ENCODE data around the gene SYNGAP1.

SYNGAP1 gene

DNA sequence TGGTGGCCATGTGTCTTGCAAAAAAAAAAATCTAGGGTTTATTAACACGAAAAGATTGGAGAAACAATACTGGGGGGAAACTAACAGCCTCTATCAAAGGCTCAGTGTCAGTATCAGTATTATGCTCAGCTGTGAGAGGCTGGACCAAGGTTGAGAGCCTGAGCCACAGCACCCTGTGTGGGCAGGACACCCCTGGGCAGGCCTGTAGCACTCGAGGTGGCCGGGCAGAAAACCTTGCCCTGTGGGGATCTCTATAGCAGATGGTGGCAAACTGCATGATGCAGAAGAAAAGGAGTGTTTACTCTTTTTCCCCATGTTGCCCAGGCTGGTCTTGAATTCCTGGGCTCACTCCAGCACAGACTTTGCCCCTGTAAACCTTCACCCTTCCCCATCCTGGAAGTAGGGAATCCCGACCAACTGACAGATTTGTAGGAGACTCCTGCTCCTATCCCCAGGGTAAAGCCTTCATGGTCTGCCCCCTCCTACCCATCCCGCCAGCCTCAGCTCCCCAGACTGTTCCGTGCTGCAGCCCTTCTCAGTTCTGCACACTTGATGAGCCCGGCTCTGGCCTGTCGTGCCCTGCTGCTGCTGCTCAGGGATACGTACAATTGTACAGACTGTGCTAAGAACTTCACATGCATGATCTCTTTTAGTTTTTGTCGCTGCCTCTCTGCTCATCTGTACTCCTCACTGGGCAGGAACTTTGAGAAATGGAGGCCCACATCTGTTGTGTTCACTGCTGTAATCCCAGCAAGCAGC lies 36.3 kb upstream of the SYNGAP1 start:
- H3K9ac ChIP-seq: no peak overlapping the region
- no peak overlapping the region for H3K4me2 ChIP-seq
- H3K27ac ChIP-seq: no peak overlapping the region
- H3K4me3 ChIP-seq (IDR thresholded peaks at IDR 0.05; ENCODE audit: insufficient read depth, low read depth, low read length): no peak overlapping the region
- no peaks in the 10 kb centered on the region for H3K27me3 ChIP-seq (ENCODE audit: insufficient read depth, low read depth)
- no peaks in the 10 kb centered on the region for H3K79me2 ChIP-seq (ENCODE audit: insufficient read depth, low read depth)
- no peaks in the 10 kb centered on the region for H3K36me3 ChIP-seq (ENCODE audit: insufficient read depth)
- no peak overlapping the region for H2AFZ ChIP-seq (ENCODE audit: low read depth)
- TF ChIP-seq, protein P1, sequence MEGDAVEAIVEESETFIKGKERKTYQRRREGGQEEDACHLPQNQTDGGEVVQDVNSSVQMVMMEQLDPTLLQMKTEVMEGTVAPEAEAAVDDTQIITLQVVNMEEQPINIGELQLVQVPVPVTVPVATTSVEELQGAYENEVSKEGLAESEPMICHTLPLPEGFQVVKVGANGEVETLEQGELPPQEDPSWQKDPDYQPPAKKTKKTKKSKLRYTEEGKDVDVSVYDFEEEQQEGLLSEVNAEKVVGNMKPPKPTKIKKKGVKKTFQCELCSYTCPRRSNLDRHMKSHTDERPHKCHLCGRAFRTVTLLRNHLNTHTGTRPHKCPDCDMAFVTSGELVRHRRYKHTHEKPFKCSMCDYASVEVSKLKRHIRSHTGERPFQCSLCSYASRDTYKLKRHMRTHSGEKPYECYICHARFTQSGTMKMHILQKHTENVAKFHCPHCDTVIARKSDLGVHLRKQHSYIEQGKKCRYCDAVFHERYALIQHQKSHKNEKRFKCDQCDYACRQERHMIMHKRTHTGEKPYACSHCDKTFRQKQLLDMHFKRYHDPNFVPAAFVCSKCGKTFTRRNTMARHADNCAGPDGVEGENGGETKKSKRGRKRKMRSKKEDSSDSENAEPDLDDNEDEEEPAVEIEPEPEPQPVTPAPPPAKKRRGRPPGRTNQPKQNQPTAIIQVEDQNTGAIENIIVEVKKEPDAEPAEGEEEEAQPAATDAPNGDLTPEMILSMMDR (conservative IDR thresholded peaks at IDR 0.05; ENCODE audit: low read depth, low read length): no peak
- H3K4me1 ChIP-seq (ENCODE audit: low read depth, poor library complexity, severe bottlenecking): no peaks in the 10 kb centered on the region
- no peaks in the 10 kb centered on the region for H4K20me1 ChIP-seq (ENCODE audit: insufficient read depth)

DNA sequence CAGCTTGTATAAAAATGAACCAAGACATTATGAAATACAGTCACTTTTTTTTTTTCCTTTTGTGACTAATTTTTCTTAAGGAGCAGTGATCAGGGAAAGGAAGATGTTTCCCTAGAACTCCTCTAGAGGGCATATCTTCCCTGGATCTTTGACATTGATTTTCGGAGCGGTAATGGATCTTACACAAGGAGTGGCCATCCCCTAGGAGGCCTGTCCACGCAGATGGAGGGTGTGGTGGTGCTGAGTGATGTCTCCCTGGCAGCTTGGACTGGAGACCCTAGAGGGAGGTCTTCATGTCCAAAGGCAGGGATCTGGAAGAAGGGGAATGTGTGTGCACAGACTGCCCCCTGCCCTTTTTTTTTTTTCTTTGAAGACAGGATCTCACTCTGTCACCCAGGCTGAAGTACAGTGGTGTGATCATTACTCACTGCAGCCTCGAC lies 35.3 kb upstream of the SYNGAP1 start:
- Histone ChIP-seq H4K20me1 (ENCODE audit: insufficient read depth) (no peaks in the 10 kb centered on the region), H3K27me3 (ENCODE audit: insufficient read depth, low read depth) (no peaks in the 10 kb centered on the region), H3K4me3 (IDR thresholded peaks at IDR 0.05; ENCODE audit: insufficient read depth, low read depth, low read length) (no peak overlapping the region), H3K27ac (no peak overlapping the region), H3K79me2 (ENCODE audit: insufficient read depth, low read depth) (no peaks in the 10 kb centered on the region), H3K4me2 (no peak overlapping the region), H3K4me1 (ENCODE audit: low read depth, poor library complexity, severe bottlenecking) (no peaks in the 10 kb centered on the region), H2AFZ (ENCODE audit: low read depth) (no peak overlapping the region), H3K9ac (no peak overlapping the region), H3K36me3 (ENCODE audit: insufficient read depth) (no peaks in the 10 kb centered on the region)
- TF ChIP-seq, protein P1 (conservative IDR thresholded peaks at IDR 0.05; ENCODE audit: low read depth, low read length): no peak

DNA sequence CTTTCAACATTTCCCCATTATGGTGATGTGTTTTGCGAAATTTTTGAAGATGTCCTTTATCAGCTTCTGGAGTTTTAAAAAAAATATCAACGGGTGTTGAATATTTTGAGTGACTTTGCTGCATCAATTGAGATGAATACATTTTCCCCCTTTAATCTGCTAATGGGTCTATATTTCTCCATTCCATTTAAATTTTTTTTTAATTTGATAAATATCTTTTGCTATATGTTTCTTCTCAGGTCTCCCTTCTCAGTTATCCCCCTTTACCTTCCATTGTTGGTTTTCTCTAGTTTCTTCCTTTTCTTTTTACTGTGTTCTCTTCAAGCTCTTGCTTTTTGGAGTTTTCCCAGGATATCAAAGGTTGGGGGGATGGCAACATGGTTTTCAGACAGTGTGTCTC lies 29.7 kb upstream of the SYNGAP1 start:
- peaks cover 34% of the 10 kb centered on the region for H3K79me2 ChIP-seq (ENCODE audit: insufficient read depth, low read depth)
- H3K4me1 ChIP-seq (ENCODE audit: low read depth, poor library complexity, severe bottlenecking): peaks cover 30% of the 10 kb centered on the region
- TF ChIP-seq, protein P1 (conservative IDR thresholded peaks at IDR 0.05; ENCODE audit: low read depth, low read length): no peak
- H3K4me2 ChIP-seq: no peak overlapping the region
- no peaks in the 10 kb centered on the region for H3K27me3 ChIP-seq (ENCODE audit: insufficient read depth, low read depth)
- no peak overlapping the region for H2AFZ ChIP-seq (ENCODE audit: low read depth)
- 0 out of 2 replicates have a peak, but pooled peaks cover 3% of the 10 kb centered on the region for H4K20me1 ChIP-seq (ENCODE audit: insufficient read depth)
- no peak overlapping the region for H3K9ac ChIP-seq
- H3K36me3 ChIP-seq (ENCODE audit: insufficient read depth): no peaks in the 10 kb centered on the region
- H3K4me3 ChIP-seq (IDR thresholded peaks at IDR 0.05; ENCODE audit: insufficient read depth, low read depth, low read length): no peak overlapping the region
- no peak overlapping the region for H3K27ac ChIP-seq

DNA sequence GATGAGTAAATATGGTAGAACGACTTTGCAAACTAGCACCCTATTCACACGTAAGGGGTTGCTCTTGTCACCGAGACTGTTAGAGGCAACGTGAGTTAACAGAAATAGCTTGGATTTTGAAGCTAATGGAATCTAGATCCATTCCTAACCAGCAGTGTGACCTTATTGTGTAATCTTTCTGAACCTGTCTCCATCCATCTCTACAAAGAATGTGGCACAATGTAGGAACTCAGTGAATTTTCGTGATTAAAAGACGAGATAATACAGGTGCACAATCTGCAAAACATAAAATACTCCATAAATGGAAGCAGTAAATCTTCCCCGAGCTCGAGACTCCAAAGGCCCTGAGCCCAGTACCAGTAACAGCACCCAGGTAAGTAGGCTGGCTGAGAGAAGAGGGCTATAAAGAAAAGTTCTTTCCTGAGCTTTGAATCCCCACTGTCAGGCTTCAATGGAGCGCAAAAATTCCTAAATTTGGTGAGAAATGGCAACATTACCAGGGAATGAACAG lies 29.0 kb upstream of the SYNGAP1 start:
- Histone ChIP-seq H4K20me1 (ENCODE audit: insufficient read depth) (0 out of 2 replicates have a peak, but pooled peaks cover 3% of the 10 kb centered on the region), H3K4me3 (IDR thresholded peaks at IDR 0.05; ENCODE audit: insufficient read depth, low read depth, low read length) (no peak overlapping the region), H3K79me2 (ENCODE audit: insufficient read depth, low read depth) (peaks cover 41% of the 10 kb centered on the region), H3K9ac (peak overlapping the region; percentile 13; the same call in 1 of the 2 replicates), H2AFZ (ENCODE audit: low read depth) (peak overlapping the region; percentile 91), H3K4me2 (0 out of 2 replicates have a peak overlapping the region, but pooled peaks have one; percentile 7), H3K27ac (peak overlapping the region; percentile 50), H3K4me1 (ENCODE audit: low read depth, poor library complexity, severe bottlenecking) (peaks cover 37% of the 10 kb centered on the region), H3K36me3 (ENCODE audit: insufficient read depth) (no peaks in the 10 kb centered on the region), H3K27me3 (ENCODE audit: insufficient read depth, low read depth) (no peaks in the 10 kb centered on the region)
- TF ChIP-seq, protein P1 (conservative IDR thresholded peaks at IDR 0.05; ENCODE audit: low read depth, low read length): no peak

Data from KMS-11 (cell line).